Erythroblast (primary cell): Measurements from ENCODE around the gene CACNA1D.

Source experiments
- GATA1 ChIP-seq: IDR thresholded peaks from 2 replicates; pipeline ENCODE4 v1.6.1; 2011; ENCODE audit warnings: low read depth, mild to moderate bottlenecking, control low read depth, low read length, moderate library complexity
- POLR2A ChIP-seq: IDR thresholded peaks from 2 replicates; pipeline ENCODE4 v1.6.1; 2011; ENCODE audit warnings: mild to moderate bottlenecking, low read length

DNA sequence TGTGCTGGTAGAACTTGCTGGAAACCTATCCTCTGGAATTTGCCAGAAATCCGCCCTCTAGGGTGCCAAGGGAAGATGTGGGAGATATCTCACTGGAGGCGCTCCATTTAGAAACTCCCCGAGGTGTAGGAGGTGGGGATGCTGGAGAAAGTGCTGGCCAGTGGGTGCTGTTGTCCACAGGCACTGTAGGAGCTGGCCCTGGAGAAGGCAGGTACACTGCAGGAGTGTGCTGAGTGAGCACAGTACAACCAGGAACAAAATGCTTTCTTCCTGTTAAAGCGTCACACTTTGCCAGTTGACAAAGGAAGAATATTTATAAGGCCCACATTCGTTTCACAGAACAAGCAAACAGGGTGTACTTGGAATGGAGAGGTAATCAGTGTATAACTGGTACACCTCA lies 119.9 kb downstream of the CACNA1D start:
- TF ChIP-seq POLR2A (no peak), GATA1 (no peak)
